HepG2 (cell line): Measurements from ENCODE around the gene RRM2. TPM values are rescaled to one million over a fixed set of nuclear protein-coding genes. Genes with fewer than 3 reads are reported as not detected.

Source experiments
- ATAC-seq: fragments of 200-7000 bp; cut with Tn5 transposase; 3 replicates; pipeline ENCODE4 v1.9.1; 2020; ENCODE audit warnings: mild to moderate bottlenecking, moderate library complexity
- BruUV-seq: library from RNA; stranded (reverse); fragments of 400-500 nt; replicated peaks from 2 replicates; lab custom pipeline; 2021; lab: Mats Ljungman, UMichigan
- CTCF ChIA-PET: fragments of 300-600 bp; formaldehyde crosslinking; extraction: SDS; loops from one replicate; lab custom pipeline; 2021; ENCODE audit warnings: low total read pairs, inconsistent platforms, low intra/inter-chr PET ratio; lab: Yijun Ruan, JAX
- POLR2A ChIA-PET: fragments of 350-600 bp; sonication (Branson Sonifier 250); formaldehyde crosslinking; loops from one replicate; lab custom pipeline; 2020; ENCODE audit warnings: antibody characterized with exemption, inconsistent platforms; lab: Yijun Ruan, JAX
- DNase-seq: peaks from one replicate; pipeline ENCODE4 v3.0.0-alpha.2; 2015; ENCODE audit warnings: low spot score
- FAIRE-seq: peaks from 3 replicates; lab custom pipeline; 2011; peaks lifted over from hg19 to GRCh38; lab: Jason Lieb, UNC
- H2AFZ ChIP-seq: one replicate; pipeline ENCODE4 v1.6.1; 2011; ENCODE audit warnings: low read length, inconsistent platforms
- H3K27ac ChIP-seq: fragments of 300-600 bp; 3 replicates; pipeline ENCODE4 v1.8.0; 2011; ENCODE audit warnings: mixed run types, mild to moderate bottlenecking, mixed read lengths, low read length, inconsistent platforms; ENCODE audit not compliant: insufficient read depth; ENCODE audit errors: extremely low read length
- H3K27me3 ChIP-seq, 2 experiments: fragments of 200-600 bp in 1 of 2; 2 replicates in 1 of 2; 3 replicates in 1 of 2; pipeline versions ENCODE4 v1.6.0 to v1.8.0; 2011; ENCODE audit warnings: low read length in 2 of 2, mild to moderate bottlenecking in 2 of 2, moderate library complexity in 2 of 2, inconsistent platforms in 1 of 2; ENCODE audit not compliant: insufficient read depth in 2 of 2, control insufficient read depth in 1 of 2
- H3K36me3 ChIP-seq, 2 experiments: fragments of 200-600 bp in 1 of 2; replicated peaks in 1 of 2; 2 replicates in 1 of 2; 3 replicates in 1 of 2; pipeline versions ENCODE4 v1.5.1 to v1.8.0; 2011; ENCODE audit warnings: low read length in 2 of 2, inconsistent platforms in 1 of 2; ENCODE audit not compliant: insufficient read depth in 2 of 2, control insufficient read depth in 1 of 2
- H3K4me1 ChIP-seq: 2 replicates; pipeline ENCODE4 v1.5.1; 2012; ENCODE audit warnings: low read length, inconsistent platforms; ENCODE audit not compliant: insufficient read depth
- H3K4me2 ChIP-seq: 2 replicates; pipeline ENCODE4 v1.6.0; 2011; ENCODE audit warnings: low read depth, low read length, inconsistent platforms
- H3K4me3 ChIP-seq, 3 experiments: fragments of 200-600 bp in 1 of 3; sonication (generic), shearing (Covaris generic) in 1 of 3; replicated peaks in 1 of 3; 2 replicates each; pipeline ENCODE4 v1.5.1; 2011 to 2016; ENCODE audit warnings: low read length in 3 of 3, inconsistent platforms in 2 of 3, low read depth in 2 of 3, mild to moderate bottlenecking in 2 of 3, control low read depth in 1 of 3, mixed read lengths in 1 of 3; ENCODE audit not compliant: insufficient read depth in 1 of 3
- H3K79me2 ChIP-seq: one replicate; pipeline ENCODE4 v1.6.1; 2011; ENCODE audit warnings: low read length, inconsistent platforms; ENCODE audit not compliant: insufficient read depth
- H3K9ac ChIP-seq: 2 replicates; pipeline ENCODE4 v1.6.0; 2011; ENCODE audit warnings: mild to moderate bottlenecking, low read depth, low read length, inconsistent platforms; ENCODE audit not compliant: insufficient read depth
- H3K9me3 ChIP-seq: 2 replicates; pipeline ENCODE4 v1.5.1; 2012; ENCODE audit warnings: mild to moderate bottlenecking, low read length
- H4K20me1 ChIP-seq: 2 replicates; pipeline ENCODE4 v1.6.0; 2011; ENCODE audit warnings: inconsistent platforms, mild to moderate bottlenecking, low read length, moderate library complexity; ENCODE audit not compliant: insufficient read depth
- KLF11 ChIP-seq: IDR thresholded peaks from 2 replicates; pipeline ENCODE4 v1.6.1; 2016; ENCODE audit warnings: missing compliant biosample characterization
- KLF16 ChIP-seq, 2 experiments: sonication (generic) in 1 of 2; formaldehyde crosslinking in 1 of 2; IDR thresholded peaks; 2 replicates each; pipeline versions ENCODE4 v1.6.1 to v1.8.0; 2016 to 2023; ENCODE audit warnings: missing genetic modification reagents in 2 of 2, missing compliant biosample characterization in 1 of 2
- NCOR1 ChIP-seq: fragments of 200-600 bp; sonication (generic); IDR thresholded peaks from 2 replicates; pipeline ENCODE4 v1.7.0; 2017; ENCODE audit warnings: antibody characterized with exemption, low read length, borderline replicate concordance
- NFIC ChIP-seq: IDR thresholded peaks from 2 replicates; pipeline ENCODE4 v1.6.1; 2012; ENCODE audit warnings: mild to moderate bottlenecking, low read length, inconsistent platforms
- RFXAP ChIP-seq: sonication (generic); formaldehyde crosslinking; IDR thresholded peaks from 2 replicates; pipeline ENCODE4 v1.4.0; 2020; ENCODE audit warnings: missing genetic modification reagents, borderline replicate concordance
- ZNF337 ChIP-seq: sonication (generic); formaldehyde crosslinking; IDR thresholded peaks from 2 replicates; pipeline ENCODE4 v1.5.1; 2020; ENCODE audit warnings: missing genetic modification reagents, low read depth, mild to moderate bottlenecking, borderline replicate concordance
- ZNF562 ChIP-seq: sonication (generic); formaldehyde crosslinking; IDR thresholded peaks from 2 replicates; pipeline ENCODE4 v1.8.0; 2022; ENCODE audit warnings: missing genetic modification reagents, borderline replicate concordance
- ZNF792 ChIP-seq: IDR thresholded peaks from 2 replicates; pipeline ENCODE4 v1.6.1; 2016
- WGBS: methylation state at CpG from one replicate; pipeline ENCODE4 v1.1.6; 2017; ENCODE audit warnings: low lambda C conversion rate; 5-methylcytosine and 5-hydroxymethylcytosine counted together
- in situ Hi-C: cut with HindIII; loops from 2 replicates; pipeline ENCODE4 v1.10.0; 2017; ENCODE audit warnings: low pct_unique_long_range_greater_than_20kb; ENCODE audit not compliant: extremely low pct_ligation_motif_present
- intact Hi-C: fragments of 100-400 bp; cut with micrococcal nuclease; formaldehyde crosslinking; loops from one replicate; pipeline ENCODE4 v1.10.0; 2022; ENCODE audit not compliant: unreplicated experiment
- polyA plus RNA-seq, 8 experiments: library from polyadenylated mRNA; depleted of rRNA in 3 of 8; stranded (reverse) in 7 of 8; unstranded in 1 of 8; fragments of >200 nt; fragmentation: Illumina TruSeq in 4 of 8; extraction: Trizol in 4 of 8; gene quantifications; 2 replicates each; pipeline versions ENCODE4 v1.2.1 to v1.2.3, GENCODE V29; 2011 to 2016; ENCODE audit warnings: low read depth in 4 of 8, missing spikeins in 1 of 8, mixed read lengths in 1 of 8; ENCODE audit not compliant: insufficient read depth in 1 of 8
- total RNA-seq, 5 experiments: library from RNA; depleted of rRNA; stranded (reverse); fragments of >200 nt; fragmentation: Illumina TruSeq; extraction: Trizol; gene quantifications; 2 replicates each; pipeline ENCODE4 v1.2.3, GENCODE V29; 2016; ENCODE audit warnings: low read depth in 1 of 5
- TF ChIP-seq, protein P1 (sequence below): sonication (generic); formaldehyde crosslinking; IDR thresholded peaks from 2 replicates; pipeline ENCODE4 v1.4.0; 2020; ENCODE audit warnings: missing genetic modification reagents, borderline replicate concordance

Gene RRM2
- total and polyA plus RNA-seq, 2 of the 13 experiments (the other 11 are each of a cell fraction or from before 2014, with no cell fraction given), result 31.3 to 150 TPM

DNA sequence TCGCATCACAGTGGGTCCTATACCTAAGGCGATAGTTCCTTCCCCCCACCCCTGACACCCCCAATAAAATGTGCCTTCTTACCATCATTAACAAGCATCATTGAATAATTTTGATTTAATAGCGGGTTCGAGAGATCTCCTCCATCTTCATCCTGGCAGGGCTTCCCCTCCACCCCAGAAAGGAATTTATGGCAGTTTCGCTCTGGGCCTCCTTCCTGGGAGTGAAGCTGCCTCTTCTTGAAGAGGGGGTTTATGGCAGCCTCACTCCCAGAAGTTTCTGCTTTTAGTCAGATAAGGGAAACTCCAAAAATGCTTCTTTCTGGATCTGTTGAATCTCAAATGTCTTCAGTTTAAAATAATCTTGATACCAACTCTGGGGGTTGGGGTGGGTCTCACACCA lies 45.7 kb downstream of the RRM2 start:
- intact Hi-C loops (no loop called here), in situ Hi-C loops (no loop called here)
- CTCF ChIA-PET, result no interaction called here
- Histone ChIP-seq H3K9ac (no peak overlapping the region), H3K27me3 (no peaks in the 10 kb centered on the region), H3K4me3 (no peak overlapping the region), H3K79me2 (no peaks in the 10 kb centered on the region), H3K4me2 (no peak overlapping the region), H2AFZ (no peak overlapping the region), H3K36me3 (peaks cover 8 to 20% of the 10 kb centered on the region in 2 experiments; a peak in 4 of 5 replicates), H4K20me1 (no peaks in the 10 kb centered on the region), H3K9me3 (no peaks in the 10 kb centered on the region), H3K4me1 (no peaks in the 10 kb centered on the region), H3K27ac (no peak overlapping the region)
- TF ChIP-seq ZNF792 (CRISPR knock-in tag) (no peak), RFXAP (CRISPR knock-in tag) (no peak), ZNF562 (CRISPR knock-in tag) (no peak), NFIC (no peak), KLF11 (CRISPR knock-in tag) (no peak), KLF16 (CRISPR knock-in tag; IDR thresholded peaks at IDR 0.05) (no peak), NCOR1 (no peak), ZNF337 (CRISPR knock-in tag) (no peak)
- TF ChIP-seq, protein P1, sequence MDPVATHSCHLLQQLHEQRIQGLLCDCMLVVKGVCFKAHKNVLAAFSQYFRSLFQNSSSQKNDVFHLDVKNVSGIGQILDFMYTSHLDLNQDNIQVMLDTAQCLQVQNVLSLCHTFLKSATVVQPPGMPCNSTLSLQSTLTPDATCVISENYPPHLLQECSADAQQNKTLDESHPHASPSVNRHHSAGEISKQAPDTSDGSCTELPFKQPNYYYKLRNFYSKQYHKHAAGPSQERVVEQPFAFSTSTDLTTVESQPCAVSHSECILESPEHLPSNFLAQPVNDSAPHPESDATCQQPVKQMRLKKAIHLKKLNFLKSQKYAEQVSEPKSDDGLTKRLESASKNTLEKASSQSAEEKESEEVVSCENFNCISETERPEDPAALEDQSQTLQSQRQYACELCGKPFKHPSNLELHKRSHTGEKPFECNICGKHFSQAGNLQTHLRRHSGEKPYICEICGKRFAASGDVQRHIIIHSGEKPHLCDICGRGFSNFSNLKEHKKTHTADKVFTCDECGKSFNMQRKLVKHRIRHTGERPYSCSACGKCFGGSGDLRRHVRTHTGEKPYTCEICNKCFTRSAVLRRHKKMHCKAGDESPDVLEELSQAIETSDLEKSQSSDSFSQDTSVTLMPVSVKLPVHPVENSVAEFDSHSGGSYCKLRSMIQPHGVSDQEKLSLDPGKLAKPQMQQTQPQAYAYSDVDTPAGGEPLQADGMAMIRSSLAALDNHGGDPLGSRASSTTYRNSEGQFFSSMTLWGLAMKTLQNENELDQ (CRISPR knock-in tag), result no peak
- 97% methylated on average over 5 of the region's 5 CpGs for WGBS
- ATAC-seq (no peak), DNase-seq (no peak), FAIRE-seq (no peak)
- no TSS peak for BruUV-seq
- POLR2A ChIA-PET, result no interaction called here
